T47D (cell line): ENCODE results near the gene AUTS2.

Experiments used
- DNase-seq, 2 experiments: peaks; one replicate each; pipeline versions ENCODE4 v3.0.0 to v3.0.0-alpha.2; 2011 to 2012; ENCODE audit warnings: low read depth in 1 of 2, low spot score in 1 of 2
- JUND ChIP-seq: IDR thresholded peaks from 2 replicates; pipeline ENCODE4 v1.6.1; 2012; ENCODE audit warnings: low read depth
- in situ Hi-C: cut with HindIII; loops from 2 replicates; pipeline ENCODE4 v1.10.0; 2016; ENCODE audit warnings: low sequenced_read_pairs, low pct_unique_long_range_greater_than_20kb

Gene AUTS2

GRCh38 chr7:69598081-69598486 lies at the start of gene AUTS2:
Gene AUTS2, plus strand, starts transcription at chr7:69598475. Its CDS starts 1,179 bp downstream, at chr7:69599654.
- in situ Hi-C loops = no loop called here
- TF ChIP-seq JUND = no peak
- DNase-seq = peak; percentile 97 to 98

DNA sequence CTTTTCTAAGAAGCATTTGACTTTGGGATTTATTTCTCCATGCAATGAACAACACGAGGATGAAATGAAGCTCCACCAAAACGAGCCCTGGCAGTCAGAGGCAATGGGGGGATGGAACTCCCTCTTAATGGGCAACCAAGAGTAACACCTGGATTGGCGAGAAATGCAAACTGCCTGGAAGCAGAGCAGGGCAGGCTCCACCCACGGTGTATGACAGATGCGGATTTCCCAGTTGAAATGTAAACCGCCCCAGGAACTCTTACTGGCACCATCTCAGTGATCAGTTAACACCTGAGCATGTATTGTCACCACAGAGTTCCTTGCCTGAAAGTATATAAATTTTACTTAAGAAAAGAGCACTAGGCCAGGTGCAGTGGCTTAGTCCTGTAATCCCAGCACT lies 47.3 kb upstream of the AUTS2 start:
- no peak for TF ChIP-seq JUND
- DNase-seq = peak in 1 of 2 experiments; percentile 83
- in situ Hi-C loops = no loop called here

DNA sequence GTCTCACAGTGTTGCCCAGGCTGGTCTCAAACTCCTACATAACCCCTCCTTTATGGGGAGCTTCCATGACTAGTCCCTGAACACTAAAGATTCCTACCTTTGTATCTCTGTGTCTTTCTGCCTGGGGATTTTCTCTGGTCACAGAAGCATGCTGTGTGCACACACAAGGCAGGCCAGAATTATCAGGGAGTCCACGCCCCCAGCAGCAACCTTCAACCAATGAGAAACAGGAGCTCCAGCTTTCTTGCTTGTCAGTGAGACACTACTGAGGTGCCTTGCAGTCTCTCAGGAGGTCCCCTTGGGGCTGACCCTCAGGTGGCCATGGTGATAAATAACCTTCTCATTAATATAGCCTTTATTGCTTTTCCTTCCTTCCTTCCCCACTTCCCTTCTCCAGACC lies 45.1 kb upstream of the AUTS2 start:
- no peak for TF ChIP-seq JUND
- in situ Hi-C loops = no loop called here
- peak in 1 of 2 experiments; percentile 34 for DNase-seq

DNA sequence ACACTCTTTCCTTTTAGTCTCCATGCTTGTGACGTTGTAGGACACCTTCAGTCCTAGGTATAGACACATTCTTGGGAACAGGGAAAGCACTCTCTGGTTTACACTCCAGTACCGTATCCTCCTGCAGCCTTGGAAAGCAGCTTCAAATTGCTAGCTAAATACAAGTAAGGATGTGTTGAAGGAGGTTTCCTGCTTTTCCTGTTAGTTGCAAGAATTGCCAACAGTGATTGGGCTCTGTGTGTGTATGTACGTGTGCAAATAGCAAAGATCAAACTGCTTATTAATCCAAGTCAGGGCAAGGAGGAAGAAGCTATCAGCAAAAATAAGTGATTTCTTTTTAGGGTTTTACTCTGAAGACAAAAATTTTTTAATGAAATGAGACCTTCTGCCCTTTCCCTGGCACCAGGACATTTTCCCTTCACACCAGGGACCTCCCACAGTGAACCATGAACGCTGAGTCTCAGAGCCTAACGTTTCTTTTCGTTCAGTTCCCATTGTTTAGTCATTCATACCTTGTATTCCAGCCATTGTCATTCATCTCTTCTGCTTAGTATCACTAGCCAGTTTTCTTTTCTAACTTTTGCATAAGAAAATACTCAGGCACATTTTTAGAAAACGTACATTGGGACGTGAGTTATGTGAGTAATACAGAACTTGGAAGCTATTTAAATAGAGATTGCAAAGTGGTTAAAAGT lies 36.9 kb upstream of the AUTS2 start:
- in situ Hi-C loops = no loop called here
- no peak for TF ChIP-seq JUND
- peak in 1 of 2 experiments; percentile 60 for DNase-seq

- in situ Hi-C loops = no loop called here
- no peak for TF ChIP-seq JUND
- DNase-seq = peak in 1 of 2 experiments; percentile 21
Observed at GRCh38 chr7:69564454-69565417, 33.5 kb upstream of the AUTS2 start.

DNA sequence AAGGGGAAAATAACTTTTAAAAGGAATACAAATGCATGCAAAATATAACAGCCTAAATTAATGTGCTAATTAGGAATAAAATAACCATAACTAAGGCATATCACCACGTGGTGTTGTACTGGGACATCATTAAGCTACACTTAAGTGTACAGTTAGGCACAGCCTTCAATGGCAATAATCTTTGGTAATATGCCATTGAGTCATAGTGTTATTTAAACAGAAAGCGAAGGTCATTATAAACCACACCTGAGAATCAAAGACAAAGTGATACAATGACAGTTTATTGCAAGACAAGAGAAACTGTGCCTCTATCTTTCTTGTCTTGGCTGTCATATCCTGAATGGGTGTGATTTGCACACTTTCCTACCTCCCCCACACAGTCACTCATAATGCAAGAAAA lies 30.5 kb upstream of the AUTS2 start:
- no peak for TF ChIP-seq JUND
- no peak for DNase-seq

DNA sequence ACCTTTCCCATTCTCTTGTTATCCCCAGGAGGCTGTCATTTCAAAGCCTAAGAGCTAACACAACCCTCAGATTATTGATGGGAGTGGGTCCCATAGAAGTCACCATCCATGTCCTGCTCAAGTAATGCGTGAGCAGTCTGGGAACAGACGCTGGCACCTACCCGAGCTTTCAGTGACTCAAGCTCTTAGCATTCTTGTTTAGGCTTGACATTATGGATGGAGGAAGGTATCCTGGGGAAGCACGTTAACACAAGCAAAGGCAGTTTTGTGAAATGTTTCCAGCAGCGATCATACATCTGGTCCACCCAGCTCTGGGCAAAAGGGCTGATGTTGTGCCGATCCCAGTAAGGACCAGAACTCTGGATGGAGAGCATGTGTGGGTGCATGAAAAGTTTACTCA lies 30.0 kb upstream of the AUTS2 start:
- in situ Hi-C loops = no loop called here
- TF ChIP-seq JUND = no peak
- DNase-seq = no peak

More for the DNA sequence above, 30.5 kb upstream of the AUTS2 start:
- in situ Hi-C loops = no loop called here

- in situ Hi-C loops = no loop called here
- no peak for TF ChIP-seq JUND
- no peak for DNase-seq
Observed at GRCh38 chr7:69575651-69576050, 22.6 kb upstream of the AUTS2 start.

DNA sequence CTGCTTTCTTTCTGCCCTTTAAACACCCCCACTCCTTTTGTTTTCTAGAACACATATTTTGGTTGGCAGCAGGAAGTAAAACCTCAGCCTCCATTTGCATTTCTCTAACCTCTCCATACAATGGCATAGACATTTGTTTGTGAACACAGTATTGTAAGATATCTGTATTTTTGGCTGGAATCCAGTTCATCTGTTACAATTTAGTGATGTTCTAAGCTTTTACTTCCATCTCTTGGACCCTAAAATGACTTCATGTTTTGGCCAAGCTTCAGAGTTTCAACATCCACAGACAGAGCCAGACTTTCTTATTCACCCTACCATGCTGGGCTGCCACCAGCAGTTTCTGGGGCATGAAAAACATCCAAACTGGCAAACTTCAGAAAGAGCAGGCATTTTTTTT lies 21.1 kb upstream of the AUTS2 start:
- no peak for DNase-seq
- in situ Hi-C loops = no loop called here
- no peak for TF ChIP-seq JUND

DNA sequence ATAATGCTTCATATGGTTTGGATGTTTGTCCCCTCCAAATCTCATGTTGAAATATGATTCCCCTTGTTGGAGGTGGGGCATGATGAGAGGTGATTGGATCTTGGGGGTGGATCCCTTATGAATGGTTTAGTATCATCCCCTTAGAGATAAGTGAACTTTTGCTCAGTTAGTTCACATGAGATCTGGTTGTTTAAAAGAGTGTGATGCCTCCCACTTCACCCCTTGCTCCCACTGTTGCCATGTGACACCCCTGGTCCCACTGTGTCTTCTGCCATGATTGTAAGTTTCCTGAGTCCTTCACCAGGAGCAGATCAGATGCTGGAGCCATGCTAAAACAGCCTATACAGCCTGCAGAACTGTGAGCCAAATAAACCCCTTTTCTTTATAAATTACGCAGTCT lies 13.1 kb upstream of the AUTS2 start:
- no peak for TF ChIP-seq JUND
- in situ Hi-C loops = no loop called here
- DNase-seq = no peak

- no peak for DNase-seq
- in situ Hi-C loops = no loop called here
- no peak for TF ChIP-seq JUND
Observed at GRCh38 chr7:69586321-69586720, 12.0 kb upstream of the AUTS2 start.

- in situ Hi-C loops = no loop called here
- DNase-seq = no peak
- no peak for TF ChIP-seq JUND
Observed at GRCh38 chr7:69588773-69589172, 9.5 kb upstream of the AUTS2 start.

GRCh38 chr7:69591805-69592204 lies 6.5 kb upstream of the AUTS2 start:
- in situ Hi-C loops = no loop called here
- no peak for TF ChIP-seq JUND

More at GRCh38 chr7:69591805-69592204, 6.5 kb upstream of the AUTS2 start:
- no peak for DNase-seq
